Fibroblast of lung (primary cell): ENCODE data around the gene MOSPD3.
"Not testable (repeated sequence)": the region's sequence is repeated elsewhere in the genome, so short reads cannot be mapped to it uniquely, and the experiment has no call there.

Experiments used
- EZH2 ChIP-seq: IDR thresholded peaks from 2 replicates; pipeline ENCODE4 v1.5.1; 2012; ENCODE audit warnings: low read length, control low read depth, mild to moderate bottlenecking; ENCODE audit errors: missing control alignments
- TF ChIP-seq, protein P1 (sequence below), 2 donors: IDR thresholded peaks in 1 of 2; conservative IDR thresholded peaks in 1 of 2; 1 replicate in 1 of 2; 2 replicates in 1 of 2; pipeline ENCODE4 v1.5.1; 2011 to 2012; ENCODE audit warnings: low read length in 2 of 2, control low read depth in 1 of 2, inconsistent platforms in 1 of 2, low read depth in 1 of 2, mild to moderate bottlenecking in 1 of 2

DNA sequence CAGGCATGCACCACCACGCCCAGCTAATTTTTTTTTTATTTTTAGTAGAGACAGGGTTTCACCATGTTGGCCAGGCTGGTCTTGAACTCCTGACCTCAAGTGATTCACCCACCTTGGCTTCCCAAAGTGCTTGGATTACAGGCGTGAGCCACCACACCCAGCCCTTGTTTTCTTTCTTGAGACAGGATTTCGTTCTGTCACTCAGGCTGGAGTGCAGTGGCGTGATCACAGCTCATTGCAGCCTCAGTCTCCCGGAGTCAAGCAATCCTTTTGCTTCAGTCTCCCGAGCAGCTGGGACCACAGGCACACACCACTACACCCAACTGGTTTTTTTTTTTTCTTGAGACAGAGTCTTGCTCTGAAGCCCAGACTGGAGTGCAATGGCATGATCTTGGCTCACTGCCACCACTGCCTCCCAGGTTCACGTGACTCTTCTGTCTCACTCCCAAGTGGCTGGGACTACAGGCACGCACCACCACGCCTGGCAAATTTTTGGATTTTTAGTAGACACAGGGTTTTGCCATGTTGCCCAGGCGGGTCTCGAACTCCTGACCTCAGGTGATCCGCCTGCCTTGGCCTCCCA, 49.9 kb downstream of the MOSPD3 start:
- TF ChIP-seq, protein P1, sequence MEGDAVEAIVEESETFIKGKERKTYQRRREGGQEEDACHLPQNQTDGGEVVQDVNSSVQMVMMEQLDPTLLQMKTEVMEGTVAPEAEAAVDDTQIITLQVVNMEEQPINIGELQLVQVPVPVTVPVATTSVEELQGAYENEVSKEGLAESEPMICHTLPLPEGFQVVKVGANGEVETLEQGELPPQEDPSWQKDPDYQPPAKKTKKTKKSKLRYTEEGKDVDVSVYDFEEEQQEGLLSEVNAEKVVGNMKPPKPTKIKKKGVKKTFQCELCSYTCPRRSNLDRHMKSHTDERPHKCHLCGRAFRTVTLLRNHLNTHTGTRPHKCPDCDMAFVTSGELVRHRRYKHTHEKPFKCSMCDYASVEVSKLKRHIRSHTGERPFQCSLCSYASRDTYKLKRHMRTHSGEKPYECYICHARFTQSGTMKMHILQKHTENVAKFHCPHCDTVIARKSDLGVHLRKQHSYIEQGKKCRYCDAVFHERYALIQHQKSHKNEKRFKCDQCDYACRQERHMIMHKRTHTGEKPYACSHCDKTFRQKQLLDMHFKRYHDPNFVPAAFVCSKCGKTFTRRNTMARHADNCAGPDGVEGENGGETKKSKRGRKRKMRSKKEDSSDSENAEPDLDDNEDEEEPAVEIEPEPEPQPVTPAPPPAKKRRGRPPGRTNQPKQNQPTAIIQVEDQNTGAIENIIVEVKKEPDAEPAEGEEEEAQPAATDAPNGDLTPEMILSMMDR (conservative IDR thresholded peaks at IDR 0.05 in 1 of 2, IDR thresholded peaks at IDR 0.05 in 1 of 2; ENCODE audit: low read depth in 1 of 2, low read length in 2 of 2): not testable (repeated sequence)
- not testable (repeated sequence) for TF ChIP-seq EZH2
